HG03521 (cell line): ENCODE measurements around the gene WIZ.

Source experiments
- ATAC-seq: cut with Tn5 transposase; IDR thresholded peaks from one replicate; pipeline ENCODE4 v1.9.1; 2021; ENCODE audit warnings: mild to moderate bottlenecking, moderate library complexity; ENCODE audit not compliant: unreplicated experiment

Gene WIZ

GRCh38 chr19:15466851-15467733 lies 17.3 kb upstream of the WIZ start:
- no peak for ATAC-seq

- no peak for ATAC-seq
Measured at GRCh38 chr19:15464394-15465385, 14.9 kb upstream of the WIZ start, which contains the start of gene RASAL3. Gene RASAL3, minus strand, starts transcription at chr19:15464544. Its CDS starts 186 bp downstream, at chr19:15464358.

DNA sequence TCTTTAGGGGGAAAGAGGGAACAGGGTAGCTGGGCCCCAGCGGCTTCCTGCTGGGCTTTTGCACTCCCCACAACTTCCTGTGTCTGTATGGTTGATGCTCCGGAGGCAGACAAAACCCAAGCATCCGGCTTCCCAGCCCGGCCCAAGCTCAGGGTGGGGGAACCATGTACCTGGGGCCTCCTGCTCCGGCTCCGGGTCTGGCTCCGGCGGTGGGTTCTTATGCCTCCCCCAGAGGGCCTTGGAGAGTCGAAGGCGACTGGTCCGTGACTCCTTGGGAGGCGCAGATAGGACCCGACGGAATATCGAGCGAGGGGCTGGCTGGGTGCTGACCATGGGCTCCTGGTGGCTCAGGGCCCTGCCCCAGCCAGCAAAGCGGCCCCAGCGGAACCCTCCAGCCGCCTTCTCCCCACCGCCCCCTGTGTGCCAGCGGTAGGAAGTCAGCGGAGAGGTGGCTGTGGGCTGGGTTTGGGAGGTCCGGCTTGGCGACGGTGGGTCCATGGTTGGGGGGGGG lies 14.2 kb upstream of the WIZ start:
- no peak for ATAC-seq

DNA sequence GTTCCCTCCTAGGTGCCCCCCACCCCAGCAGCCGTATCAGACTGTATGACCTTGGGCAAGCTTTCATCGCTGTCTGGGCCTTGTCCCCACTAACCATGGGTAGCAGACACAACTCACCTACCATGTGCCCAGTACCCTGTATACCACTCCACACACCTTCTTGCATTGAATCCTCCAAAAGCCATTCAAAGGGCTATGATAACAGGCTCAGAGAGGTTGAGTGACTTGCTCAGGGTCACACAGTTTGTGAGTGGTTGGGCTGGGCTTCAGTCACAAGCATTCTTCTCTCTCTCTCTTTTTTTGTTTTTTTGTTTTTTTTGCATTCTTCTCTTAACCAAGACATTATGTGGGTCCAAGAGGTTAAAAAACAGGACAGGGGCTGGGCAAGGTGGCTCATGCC lies 11.9 kb upstream of the WIZ start:
- no peak for ATAC-seq

- no peak for ATAC-seq
Measured at GRCh38 chr19:15457701-15458484, 8.1 kb upstream of the WIZ start.

- no peak for ATAC-seq
Measured at GRCh38 chr19:15456871-15457700, 7.3 kb upstream of the WIZ start.

DNA sequence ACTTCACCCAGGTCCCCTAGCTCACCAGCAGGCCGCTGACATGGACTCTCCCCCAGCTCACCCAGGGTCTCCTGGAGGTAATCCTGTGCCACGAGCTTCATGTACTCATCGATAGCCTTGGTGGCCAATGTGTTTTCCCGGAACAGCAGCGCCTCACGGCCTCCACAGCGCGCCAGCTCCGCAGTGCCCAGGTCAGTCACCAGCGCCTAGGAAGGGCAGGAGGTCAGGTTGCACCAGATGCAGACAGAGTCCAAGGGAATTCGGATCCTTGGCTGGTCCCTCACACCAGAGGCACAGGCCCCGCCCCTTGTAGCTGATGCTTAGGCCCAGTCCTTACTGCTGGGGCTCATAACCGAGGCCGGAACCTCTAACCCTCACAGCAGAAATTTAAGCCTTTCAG lies 6.7 kb upstream of the WIZ start:
- ATAC-seq: no peak

GRCh38 chr19:15455996-15456395 lies 6.2 kb upstream of the WIZ start:
- no peak for ATAC-seq

DNA sequence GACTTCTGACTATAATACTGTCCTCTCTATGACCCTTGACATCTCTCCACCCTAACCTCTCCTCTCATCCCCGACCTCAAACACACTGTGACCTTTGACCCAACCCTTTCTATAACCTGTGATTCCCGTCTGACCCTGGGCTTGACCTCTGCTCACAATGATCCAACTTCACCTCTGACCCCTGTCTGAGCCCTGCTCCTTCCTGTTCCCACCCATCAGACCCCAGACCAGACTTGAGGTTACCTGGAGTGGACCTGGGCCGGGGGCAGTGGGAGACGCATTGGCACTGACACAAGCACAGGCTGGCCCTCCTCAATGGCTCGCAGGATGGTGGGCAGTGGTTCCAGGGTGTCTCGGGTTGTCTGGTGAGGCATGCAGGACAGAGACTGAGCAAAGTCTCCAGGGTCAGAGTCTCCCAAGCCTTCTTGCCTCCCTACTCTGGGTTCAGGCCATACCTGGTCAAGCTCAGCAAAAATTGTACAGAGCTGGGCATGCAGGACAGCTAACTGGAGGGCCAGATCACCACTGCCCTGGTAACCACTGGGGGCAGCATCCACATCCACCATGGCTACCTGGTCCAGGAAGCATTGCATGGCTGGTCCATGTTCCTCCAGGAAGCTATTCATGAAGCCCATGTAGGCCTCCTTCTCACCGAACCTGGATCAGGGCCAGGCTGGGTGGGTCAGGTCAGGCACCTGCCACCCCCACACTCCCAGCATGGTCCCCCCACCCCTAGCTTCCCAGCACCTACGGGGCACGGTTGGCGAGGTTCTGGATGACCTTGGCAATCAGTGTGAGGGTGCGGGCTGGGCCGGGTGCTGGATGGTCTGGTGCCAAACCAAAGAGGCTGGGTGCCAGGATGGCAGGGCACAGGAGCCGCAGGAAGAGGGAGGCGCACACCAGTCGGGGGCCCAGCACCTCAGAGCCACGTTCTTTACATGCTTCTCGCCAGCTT lies 4.4 kb upstream of the WIZ start:
- ATAC-seq: no peak

GRCh38 chr19:15453091-15453578 lies 3.4 kb upstream of the WIZ start:
- no peak for ATAC-seq

DNA sequence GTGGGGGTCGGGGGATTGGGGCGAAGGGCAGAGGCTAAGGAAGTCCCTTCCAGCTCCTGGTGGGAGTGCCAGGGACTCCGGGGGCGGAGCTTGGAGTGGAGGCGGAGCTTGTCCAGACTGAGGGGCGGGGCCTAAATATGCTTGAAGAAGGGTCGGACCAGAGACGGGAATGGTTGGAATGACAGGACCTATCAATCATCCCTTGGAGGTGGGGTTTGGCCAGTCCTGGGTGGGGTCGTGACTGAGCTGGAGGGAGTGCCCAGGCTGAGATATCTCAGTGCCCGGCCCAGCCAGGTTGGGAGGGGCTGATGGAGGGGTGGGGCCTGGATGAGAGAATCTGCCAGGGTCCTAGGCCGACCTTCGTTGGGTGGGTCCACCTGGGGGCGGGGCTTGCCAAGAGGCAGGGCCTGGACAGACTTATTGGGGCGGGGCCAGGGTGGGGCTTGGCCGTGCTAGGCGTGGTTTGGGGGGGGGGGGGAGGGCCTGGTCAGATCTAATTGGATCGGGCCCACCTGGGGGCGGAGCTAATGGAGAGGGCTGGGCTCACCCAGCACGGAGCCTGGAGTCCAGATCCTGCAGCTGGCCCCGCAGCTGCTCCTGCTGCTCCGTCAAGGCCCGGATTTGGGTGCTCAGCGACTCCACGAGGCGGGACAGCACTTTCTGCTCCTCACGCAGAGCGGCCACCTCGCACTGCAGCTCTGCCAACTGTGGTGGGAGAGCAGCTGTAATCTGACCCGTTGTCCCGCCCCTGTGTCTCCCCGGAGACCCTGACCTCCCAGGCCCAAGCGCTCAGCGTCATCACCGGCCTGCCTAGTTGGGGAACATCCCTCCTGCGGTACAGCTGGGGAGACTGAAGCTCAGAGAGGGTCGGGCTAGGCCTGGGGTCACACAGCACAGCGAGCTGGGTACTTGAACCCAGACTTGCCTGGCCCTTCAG lies 2.6 kb upstream of the WIZ start:
- ATAC-seq: no peak

GRCh38 chr19:15450528-15450890 lies 753 bp upstream of the WIZ start:
- no peak for ATAC-seq

DNA sequence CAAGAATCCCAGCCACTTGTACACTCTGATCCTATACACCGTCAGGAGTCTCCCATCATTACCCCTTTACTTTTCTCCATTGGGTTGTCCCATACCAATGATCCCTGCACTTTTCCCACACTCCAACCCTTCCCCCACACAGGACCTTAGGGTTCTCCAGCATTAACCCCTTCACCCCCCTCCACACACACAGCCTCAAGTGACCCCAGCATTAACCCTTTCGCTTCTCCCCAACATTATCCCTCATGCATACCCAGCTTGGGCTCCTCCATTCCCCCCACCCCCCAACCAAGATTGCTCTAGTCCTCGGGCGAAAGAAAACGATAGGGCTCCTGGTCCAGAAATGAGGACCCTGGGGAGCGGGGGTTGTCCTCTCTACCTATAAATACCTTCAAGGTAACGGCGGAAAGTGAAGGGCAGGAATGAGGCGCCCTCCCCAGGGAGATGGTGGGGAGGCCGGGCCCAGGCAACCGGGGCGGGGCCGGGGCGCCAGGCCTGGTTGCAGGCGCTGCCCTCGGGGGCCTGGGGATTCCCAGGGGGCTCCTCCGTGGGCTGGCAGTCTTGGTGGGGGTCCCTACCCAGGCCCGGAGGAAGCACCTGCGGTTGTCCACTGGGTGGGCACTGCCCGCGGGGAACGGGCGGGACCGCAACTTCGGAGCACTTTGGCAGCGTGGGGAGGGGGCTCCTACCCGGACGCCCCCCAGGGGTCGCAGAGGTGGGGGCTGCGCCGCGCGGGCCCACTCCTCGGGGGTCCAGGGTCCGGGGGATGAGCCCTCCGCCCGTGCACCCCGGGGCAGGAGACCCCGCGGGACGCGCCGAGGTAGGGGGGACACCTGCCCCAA lies 757 bp downstream of the WIZ start:
- ATAC-seq: peak; percentile 8

GRCh38 chr19:15448044-15448777 lies 1.5 kb downstream of the WIZ start:
- no peak for ATAC-seq

- ATAC-seq: no peak
Measured at GRCh38 chr19:15447057-15447456, 2.7 kb downstream of the WIZ start.
